Measurements from ENCODE around the gene TRIM38. TPM values are rescaled to one million over a fixed set of nuclear protein-coding genes. Genes with fewer than 3 reads are reported as not detected.
"Not testable (repeated sequence)": the region's sequence is repeated elsewhere in the genome, so short reads cannot be mapped to it uniquely, and the experiment has no call there.

Gene TRIM38
- polyA plus RNA-seq, 3 donors, result 7.8 to 10.3 (median 10.0) TPM

DNA sequence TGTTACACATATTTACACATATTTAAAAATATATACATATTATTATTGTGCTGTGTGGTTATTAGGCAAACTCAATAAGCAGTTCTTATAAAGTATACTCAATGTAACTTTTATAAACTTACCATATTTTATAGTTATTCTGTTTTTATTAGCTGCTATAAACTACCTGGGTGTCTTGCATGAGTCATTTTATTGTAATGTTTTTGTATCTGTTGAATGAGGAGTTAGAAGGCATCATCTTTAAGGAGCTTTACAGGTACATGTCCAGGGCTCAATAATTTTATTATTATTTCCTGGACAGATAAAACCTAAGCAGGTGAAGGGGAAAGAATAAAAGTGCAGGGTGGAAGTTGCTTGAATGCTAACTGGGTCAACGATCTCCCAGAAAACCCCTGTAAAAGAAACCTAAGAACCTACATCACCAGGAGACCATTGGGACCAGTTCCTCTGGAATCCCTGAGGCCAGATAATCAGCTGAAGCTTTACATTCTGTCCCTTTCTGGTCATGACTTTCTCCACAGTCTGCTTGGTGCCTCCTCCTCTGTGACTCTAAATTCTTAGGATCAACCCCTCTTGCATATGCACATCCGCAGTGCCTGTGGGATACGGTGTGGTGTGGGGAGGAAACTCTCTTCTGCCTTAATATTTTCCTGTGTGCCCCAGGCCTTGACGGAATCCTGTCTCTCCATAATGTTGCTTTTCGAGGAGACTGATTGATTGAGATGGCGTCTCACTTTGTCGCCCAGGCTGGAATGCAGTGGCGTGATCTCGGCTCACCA lies 38.0 kb downstream of the TRIM38 start:
- DNase-seq (ENCODE audit: low read depth in 3 of 3, low spot score in 2 of 3), result no peak

DNA sequence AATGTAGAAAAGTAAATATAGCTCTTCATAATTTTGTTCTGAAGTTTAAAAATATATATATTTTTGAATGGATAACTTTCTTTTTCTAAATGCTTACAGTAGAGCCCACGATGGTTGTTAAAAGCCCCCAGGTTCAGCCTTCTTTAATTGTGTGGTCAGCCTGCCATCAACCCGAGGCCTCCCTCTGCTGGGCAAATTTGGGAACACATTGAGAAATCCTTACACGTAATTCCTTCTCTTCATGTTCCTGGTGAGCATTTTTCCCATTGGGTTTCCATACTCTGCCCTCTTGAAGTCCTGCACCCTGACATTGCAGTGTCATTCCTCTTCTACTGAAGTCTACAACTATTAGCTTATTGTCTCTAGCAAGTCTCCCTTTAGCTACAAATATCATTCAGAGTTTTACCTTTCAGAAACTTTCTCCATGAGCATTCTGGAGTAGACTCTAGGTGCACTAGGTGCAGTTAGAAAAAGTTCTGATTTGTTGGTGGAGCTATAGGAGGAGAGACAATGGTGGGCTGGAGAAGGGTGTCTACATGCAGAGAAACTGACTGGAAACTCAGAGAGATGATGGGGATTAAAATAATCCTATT lies 40.6 kb downstream of the TRIM38 start:
- DNase-seq (ENCODE audit: low read depth in 3 of 3, low spot score in 2 of 3), result peak in 1 of 3 donors; percentile 47

DNA sequence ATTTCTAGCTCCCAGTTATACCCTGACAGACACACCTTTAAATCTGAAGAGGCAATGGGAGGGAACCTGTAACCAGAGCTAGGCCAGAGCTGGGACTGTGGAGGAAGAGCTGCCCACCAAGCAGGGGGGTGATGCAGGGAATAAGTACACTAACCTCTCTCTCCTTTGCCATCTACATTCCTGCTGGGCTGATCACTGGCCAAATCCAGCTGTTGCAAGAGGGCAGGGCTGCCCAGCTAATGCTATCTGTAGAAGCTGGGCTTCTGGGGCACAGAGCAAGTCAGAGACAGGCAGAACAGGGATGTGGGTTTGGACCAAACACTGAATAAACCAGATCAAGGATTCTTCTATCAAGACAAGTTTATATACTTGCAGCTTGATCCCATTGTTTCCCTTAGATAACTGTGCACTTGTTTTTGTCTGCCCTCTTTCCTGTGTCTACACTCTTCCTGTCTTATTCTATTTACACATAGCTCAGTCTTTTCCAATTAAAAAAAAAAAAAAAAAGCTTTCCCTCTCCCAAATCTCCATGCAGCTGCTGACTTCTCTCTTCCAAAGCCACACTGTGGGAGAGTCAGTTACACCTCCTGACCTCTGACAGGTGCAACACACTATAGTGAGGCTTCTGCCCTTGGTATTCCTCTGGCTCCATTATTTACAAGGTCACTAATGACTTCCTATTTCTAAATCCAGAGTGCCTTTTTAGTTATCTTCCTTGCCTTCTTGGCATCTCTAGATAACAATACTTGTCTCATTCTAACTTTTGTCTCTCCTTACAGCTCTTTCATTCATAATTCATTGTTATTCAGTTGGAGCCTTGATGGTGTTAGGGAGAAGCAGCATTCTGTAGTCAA lies 43.7 kb downstream of the TRIM38 start:
- no peak for DNase-seq (ENCODE audit: low read depth in 3 of 3, low spot score in 2 of 3)

DNA sequence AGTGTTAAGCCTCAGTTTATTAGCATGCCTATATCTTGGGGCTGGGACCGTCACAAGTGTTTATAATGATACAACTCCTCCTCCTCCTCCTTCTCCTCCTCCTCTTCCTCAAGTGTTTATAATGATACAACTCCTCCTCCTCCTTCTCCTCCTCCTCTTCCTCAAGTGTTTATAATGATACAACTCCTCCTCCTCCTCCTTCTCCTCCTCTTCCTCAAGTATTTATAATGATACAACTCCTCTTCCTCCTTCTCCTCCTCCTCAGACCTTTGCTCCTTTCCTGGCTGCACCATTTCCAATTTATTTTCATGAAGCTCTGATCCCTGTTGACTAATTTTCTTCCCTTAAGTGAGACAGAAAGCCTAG lies 44.3 kb downstream of the TRIM38 start:
- DNase-seq (ENCODE audit: low read depth in 3 of 3, low spot score in 2 of 3), result not testable (repeated sequence)

DNA sequence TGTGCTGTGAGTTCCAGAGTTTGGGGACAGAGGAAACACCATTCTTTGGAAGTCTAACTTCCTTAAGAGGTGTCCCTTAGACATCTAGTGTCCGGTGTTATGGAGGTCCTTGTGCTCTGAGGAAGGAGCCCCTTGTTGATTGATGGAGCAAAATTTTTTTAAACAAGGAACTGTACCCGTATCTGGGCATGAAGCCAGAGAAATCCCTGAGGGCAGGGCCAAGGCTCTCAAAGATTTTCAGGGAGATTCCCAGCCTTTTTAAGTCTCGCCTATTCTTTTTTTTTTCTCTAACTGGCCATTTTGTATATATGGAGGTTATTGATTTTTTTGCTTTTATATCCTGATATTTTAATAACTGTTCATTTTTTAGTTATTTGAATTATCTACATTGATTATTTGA lies 45.9 kb downstream of the TRIM38 start:
- no peak for DNase-seq (ENCODE audit: low read depth in 3 of 3, low spot score in 2 of 3)

DNA sequence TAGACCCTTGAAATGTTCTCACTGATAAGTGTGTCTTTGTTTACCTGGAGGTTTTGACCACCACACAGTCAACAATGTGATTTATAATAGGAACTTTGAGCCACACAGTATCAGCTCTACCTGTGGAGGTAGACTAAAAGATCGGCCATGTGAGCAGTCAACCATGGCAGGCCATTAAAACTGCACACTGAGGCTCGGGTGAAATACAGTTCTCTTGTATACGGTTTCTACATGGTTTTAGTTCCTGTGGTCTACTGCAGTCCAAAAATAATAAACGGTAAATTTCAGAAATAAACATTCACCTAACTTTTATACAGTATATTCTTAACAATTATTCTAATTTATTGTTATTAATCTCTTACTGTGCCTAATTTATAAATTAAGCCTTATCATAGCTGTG lies 47.2 kb downstream of the TRIM38 start:
- DNase-seq (ENCODE audit: low read depth in 3 of 3, low spot score in 2 of 3), result no peak

DNA sequence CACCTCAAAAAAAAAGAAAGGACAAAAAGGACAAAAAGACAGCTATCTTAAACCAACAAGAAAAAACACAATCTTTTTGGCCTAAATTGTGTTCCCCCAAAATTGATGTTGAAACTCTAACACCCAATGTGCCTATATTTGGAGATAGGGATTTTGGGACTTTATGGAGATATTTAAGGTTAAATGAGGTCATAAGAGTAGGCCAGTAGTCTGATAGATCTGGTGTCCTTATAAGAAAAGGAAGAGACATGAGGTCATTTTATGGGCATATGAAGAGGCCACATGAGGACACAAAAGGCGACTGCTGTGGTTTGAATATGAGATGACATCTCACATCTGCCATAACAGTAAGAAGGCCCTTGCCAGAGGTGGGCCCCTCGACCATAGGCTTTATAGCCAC lies 49.5 kb downstream of the TRIM38 start:
- no peak for DNase-seq (ENCODE audit: low read depth in 3 of 3, low spot score in 2 of 3)

DNA sequence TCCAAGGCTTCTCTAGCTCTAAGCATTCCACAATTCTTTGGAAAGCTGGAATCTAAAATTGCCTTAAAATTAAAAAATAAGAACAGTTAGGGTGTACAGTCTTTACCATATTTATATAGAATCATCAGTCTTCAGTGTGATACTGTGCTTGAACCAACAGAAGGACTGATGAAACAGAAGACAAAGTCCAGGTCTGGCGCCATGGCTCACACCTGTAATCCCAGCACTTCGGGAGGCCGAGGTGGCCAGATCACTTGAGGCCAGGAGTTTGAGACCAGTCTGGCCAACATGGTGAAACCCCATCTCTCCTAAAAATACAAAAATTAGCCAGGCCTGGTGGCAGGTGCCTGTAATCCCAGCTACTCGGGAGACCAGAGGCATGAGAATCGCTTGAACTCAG lies 51.8 kb downstream of the TRIM38 start:
- DNase-seq (ENCODE audit: low read depth in 3 of 3, low spot score in 2 of 3), result not testable (repeated sequence)

DNA sequence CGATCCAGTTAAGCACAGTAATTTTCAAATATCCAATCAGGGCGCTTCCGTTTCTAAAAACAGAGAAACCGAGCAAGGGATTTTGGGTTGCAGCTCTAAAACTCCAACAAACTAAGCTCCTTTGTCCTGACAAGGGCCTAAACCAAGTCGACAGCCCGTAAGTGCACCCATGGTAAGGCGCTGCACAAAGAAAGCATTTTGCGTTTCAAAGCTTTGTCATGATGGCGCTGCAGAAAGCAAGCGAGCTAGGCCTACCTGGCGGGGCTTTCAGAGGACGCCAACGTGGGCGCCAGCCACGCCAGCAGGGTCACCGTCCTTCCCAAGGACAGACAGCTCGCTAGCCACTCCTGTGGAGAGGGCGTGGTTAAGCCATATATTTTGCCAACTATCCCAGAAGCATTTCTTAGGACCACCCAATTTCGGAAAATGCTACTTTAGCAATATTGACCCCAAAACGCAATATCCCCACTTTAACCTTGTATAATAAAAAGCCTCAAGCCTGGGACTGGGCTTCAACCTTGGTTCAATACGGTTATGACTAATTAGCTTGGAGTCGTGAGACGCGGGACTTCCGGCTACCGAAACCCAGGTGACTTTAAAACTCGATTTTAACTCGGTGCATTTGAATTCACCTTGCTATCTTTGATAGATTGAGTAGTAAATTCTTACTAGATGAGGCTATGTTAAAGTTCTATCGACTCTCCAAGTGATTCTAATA lies 53.8 kb downstream of the TRIM38 start:
- peak in 2 of 3 donors; percentile 57 to 63 for DNase-seq (ENCODE audit: low read depth in 3 of 3, low spot score in 2 of 3)

DNA sequence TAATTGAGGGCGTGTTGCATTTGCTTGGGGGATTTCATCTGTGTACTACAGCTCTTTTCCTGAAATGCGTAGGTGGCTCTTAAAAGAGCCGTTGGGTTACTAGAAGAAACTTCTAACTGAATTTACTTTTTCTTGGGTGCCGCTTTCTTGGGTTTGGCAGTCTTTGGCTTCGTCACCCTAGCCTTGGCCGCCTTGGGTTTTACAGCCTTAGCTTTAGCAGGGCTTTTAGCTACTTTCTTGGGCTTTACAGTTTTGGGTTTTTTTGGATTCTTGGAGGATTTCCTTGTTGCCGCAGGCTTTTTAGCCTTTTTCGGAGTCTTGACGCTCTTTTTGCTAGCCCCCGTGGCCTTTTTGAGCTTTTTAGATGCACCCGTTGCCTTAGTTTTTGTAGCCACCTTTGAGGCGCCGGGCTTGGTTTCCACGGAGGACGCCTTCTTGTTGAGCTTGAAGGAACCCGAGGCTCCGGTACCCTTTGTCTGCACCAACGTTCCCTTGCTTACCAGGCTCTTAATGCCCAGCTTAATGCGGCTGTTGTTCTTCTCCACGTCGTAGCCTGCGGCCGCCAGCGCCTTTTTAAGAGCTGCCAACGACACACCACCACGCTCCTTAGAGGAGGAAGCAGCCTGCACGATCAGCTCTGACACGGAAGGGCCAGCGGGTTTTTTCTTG lies 54.5 kb downstream of the TRIM38 start:
- DNase-seq (ENCODE audit: low read depth in 3 of 3, low spot score in 2 of 3), result peak in 1 of 3 donors; percentile 32

DNA sequence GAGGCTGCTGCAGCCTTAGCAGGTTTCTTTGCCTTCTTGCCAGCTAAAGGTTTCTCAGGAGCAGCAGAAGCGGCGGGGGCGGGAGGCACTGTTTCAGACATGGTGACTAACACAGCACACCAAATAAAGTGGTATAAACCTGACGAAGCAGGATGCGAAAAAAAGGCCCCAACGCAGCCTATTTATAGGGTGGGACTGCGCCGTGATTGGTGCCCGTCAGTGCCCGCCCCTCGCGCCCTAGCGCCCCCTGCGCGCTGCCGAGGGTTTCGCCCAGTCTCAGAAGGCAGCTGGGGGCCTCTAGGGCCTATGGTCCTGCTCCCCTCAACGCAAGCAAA lies 55.0 kb downstream of the TRIM38 start:
- peak; percentile 78 to 86 (median 83) for DNase-seq (ENCODE audit: low read depth in 3 of 3, low spot score in 2 of 3)

DNA sequence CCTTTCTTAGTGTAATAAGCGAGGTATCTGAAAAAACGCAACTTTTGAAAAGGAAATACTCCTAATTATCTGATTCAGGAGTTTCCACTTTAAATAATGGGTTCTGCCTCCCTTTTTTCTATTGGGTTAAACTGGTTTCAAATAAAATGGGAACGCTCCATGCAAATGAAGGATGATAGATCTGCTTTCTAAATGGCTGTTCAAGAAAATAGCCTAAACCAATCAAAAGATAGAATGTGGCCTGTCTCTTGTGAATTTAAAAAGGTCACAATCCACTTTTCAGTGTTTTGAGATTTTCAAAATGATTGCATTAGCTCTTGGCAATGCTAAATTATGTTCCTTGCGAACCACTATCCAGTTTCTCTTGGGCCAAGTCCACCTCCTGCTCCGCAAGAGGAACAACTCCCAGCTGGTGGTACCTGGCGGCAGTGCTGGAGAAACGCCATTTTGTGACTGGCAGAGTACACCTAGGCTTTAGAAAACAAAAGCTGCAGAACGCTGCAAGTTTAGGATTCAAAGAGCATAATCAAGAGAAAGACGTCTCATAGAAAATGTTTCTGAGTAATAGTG lies 56.7 kb downstream of the TRIM38 start:
- peak in 2 of 3 donors; percentile 31 to 54 for DNase-seq (ENCODE audit: low read depth in 3 of 3, low spot score in 2 of 3)

DNA sequence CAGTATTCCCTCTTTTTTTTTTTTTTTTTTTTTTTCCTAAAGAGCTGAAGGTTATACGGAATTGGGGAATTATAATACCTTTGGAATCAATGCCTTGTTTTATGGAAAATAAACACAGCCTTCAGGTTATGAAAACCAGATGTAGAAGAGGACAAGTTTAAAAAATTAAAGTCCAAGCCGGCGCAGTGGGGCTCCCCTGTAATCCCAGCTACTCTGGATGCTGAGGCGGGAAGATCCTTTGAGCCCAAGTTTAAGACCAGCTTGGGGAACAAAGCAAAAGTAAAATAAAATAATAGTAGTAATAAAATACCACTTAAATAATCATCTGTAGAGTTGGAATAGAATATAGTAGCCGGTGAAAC lies 57.3 kb downstream of the TRIM38 start:
- no peak for DNase-seq (ENCODE audit: low read depth in 3 of 3, low spot score in 2 of 3)

DNA sequence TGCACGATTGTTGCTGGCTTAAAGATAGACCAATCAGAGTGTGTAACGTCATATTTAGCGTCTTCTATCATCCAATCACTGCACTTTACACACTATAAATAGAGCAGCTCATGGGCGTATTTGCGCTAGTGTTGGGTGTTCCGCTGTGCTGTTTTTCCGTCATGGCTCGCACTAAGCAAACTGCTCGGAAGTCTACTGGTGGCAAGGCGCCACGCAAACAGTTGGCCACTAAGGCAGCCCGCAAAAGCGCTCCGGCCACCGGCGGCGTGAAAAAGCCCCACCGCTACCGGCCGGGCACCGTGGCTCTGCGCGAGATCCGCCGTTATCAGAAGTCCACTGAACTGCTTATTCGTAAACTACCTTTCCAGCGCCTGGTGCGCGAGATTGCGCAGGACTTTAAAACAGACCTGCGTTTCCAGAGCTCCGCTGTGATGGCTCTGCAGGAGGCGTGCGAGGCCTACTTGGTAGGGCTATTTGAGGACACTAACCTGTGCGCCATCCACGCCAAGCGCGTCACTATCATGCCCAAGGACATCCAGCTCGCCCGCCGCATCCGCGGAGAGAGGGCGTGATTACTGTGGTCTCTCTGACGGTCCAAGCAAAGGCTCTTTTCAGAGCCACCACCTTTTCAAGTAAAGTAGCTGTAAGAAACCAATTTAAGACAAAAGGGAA lies 57.9 kb downstream of the TRIM38 start:
- peak; percentile 92 to 94 (median 94) for DNase-seq (ENCODE audit: low read depth in 3 of 3, low spot score in 2 of 3)

DNA sequence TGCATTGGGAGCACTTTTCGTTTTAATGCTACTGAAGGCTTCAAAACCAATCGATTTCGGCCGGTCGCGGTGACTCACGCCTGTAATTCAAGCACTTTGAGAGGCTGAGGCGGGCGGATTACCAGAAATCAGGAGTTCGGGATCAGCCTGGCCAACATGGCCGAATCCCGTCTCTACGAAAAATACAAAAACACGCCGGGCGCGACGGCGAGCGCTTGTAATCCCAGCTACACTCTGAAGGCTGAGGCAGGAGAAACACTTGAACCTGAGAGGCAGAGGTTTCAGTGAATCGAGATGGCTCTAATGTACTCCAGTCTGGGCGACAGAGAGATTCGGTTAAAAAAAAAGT lies 58.4 kb downstream of the TRIM38 start:
- DNase-seq (ENCODE audit: low read depth in 3 of 3, low spot score in 2 of 3), result no peak

DNA sequence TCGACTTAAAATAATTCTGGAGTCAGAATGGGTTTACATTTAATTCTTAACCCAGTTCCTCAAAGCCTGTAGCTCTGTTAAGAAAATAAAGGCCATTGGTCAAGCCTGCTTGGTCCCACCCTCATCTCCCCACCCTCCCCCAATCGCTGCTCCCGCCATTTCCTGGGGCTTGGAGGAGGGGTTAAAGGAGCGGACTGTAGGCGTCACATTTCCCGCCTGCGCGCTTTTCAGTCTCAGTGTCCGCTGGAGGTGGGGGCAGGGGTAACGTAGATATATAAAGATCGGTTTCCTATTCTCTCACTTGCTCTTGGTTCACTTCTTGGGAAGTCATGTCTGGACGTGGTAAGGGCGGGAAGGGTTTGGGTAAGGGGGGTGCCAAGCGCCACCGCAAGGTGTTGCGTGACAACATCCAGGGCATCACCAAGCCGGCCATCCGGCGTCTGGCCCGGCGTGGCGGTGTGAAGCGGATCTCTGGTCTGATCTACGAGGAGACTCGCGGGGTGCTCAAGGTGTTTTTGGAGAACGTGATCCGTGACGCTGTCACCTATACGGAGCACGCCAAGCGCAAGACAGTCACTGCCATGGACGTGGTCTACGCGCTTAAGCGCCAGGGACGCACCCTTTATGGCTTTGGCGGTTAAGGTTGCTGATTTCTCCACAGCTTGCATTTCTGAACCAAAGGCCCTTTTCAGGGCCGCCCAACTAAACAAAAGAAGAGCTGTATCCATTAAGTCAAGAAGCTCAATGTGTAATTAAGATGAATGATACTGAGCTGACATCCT lies 58.9 kb downstream of the TRIM38 start:
- peak; percentile 85 to 92 (median 92) for DNase-seq (ENCODE audit: low read depth in 3 of 3, low spot score in 2 of 3)

DNA sequence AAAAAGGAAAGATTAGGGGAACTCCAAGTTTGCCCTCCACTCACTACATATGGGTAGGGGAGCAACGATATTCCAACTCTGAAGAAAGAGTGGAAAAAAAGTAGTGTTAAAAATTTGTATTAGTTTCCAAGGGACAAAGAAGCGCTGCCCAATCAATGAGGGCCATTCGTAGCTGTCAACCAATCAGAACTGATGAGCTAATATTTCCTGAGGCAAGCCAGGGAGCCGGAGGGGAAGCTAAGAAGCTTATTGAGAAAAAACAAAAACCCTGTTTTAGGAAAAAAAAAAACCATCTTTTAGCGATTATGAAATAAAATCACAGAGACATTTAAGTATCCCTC lies 59.5 kb downstream of the TRIM38 start:
- DNase-seq (ENCODE audit: low read depth in 3 of 3, low spot score in 2 of 3), result peak; percentile 78 to 82 (median 78)

DNA sequence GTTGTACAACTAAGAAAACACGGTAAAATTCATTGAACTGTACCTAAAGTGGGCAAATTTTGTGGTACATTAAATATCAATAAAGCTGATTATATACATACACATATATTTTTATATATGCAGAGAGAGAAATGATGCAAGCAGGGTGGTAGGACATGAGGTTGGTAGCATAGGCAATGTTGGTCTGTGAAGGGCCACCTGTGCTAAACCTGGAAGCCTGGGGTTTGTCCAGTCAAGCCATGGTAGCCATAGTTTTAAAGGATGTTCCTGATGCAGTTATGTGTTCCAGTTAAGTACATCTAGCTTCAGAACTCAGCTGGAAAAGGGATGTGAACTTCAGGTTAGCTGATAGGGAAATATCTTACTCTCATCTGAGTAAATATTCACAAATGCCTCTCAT lies 60.1 kb downstream of the TRIM38 start:
- DNase-seq (ENCODE audit: low read depth in 3 of 3, low spot score in 2 of 3), result no peak

DNA sequence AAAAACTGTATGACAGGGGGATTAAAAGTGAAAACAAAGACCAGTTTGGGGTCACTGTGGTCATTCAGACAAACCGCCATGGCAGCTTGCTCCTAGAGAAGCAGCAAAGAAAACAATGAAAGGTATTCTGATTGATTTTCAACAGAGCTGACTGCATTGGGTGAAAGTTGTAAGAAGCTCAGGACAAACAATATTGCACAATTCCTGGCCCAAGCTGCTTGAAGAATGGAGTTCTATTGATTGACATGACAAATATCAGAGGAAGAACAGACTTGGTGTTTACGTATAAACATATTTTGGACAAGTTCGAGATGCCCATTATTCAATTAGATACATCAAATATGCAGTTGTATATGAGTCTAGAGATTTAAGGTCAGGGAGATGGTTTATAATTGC lies 62.0 kb downstream of the TRIM38 start:
- no peak for DNase-seq (ENCODE audit: low read depth in 3 of 3, low spot score in 2 of 3)

Data from right renal cortex interstitium (tissue), 3 donors.